GM06990 (cell line): ENCODE measurements around the gene TSKS.

ENCODE experiments used
- DNase-seq: peaks from one replicate; pipeline ENCODE4 v3.0.0-alpha.2; 2011; ENCODE audit not compliant: insufficient read length; ENCODE audit errors: extremely low read depth
- H3K27me3 ChIP-seq: replicated peaks from 2 replicates; pipeline ENCODE4 v1.6.0; 2011; ENCODE audit warnings: low read length; ENCODE audit not compliant: control insufficient read depth, insufficient read depth
- H3K36me3 ChIP-seq: 2 replicates; pipeline ENCODE4 v1.5.1; 2011; ENCODE audit warnings: low read length; ENCODE audit not compliant: control insufficient read depth, insufficient read depth
- H3K4me3 ChIP-seq: replicated peaks from 2 replicates; pipeline ENCODE4 v1.5.1; 2011; ENCODE audit warnings: low read depth, mild to moderate bottlenecking, control low read depth, low read length
- CTCF ChIP-seq: IDR thresholded peaks from 2 replicates; pipeline ENCODE4 v1.5.1; 2011; ENCODE audit warnings: low read length, control low read depth, mild to moderate bottlenecking, inconsistent platforms; ENCODE audit not compliant: insufficient read depth, poor library complexity, severe bottlenecking

TSKS gene

GRCh38 chr19:49770529-49770928, 7.4 kb upstream of the TSKS start:
- Histone ChIP-seq H3K27me3 (no peaks in the 10 kb centered on the region), H3K36me3 (peaks cover under 1% of the 10 kb centered on the region), H3K4me3 (no peak overlapping the region)
- TF ChIP-seq CTCF = no peak
- DNase-seq = no peak

DNA sequence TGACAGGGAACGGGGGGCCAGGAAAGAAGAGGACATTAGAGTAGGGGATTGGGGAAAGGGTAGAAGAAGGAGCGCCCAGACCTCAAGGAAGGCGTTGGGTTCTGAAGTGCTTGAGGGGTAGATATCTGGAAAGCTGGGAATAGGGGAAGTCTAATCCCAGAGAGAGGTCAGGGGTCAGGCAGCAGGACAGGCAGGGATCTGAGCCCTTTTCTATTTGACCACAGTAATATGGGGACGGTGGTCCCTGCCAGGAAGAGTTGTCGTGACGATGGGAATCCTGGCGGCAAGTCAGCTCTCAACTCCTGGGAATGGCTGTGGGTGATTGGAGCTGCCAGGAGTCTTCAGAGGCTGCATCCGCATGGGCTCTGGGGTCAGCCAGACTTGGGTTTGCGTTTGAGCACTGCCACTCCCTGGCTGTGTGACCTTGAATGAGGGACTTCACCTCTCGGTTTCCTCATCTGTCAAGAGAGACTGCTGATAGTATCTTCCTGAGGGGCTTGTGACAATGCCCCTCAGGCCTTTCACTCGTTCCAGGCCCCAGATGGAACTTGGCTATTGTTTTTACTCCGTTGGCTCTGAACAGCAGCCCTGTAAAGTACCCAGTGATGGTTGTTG, 5.0 kb upstream of the TSKS start:
- no peak for DNase-seq
- H3K27me3 ChIP-seq = no peaks in the 10 kb centered on the region
- no peaks in the 10 kb centered on the region; the same call in 1 of the 2 replicates for H3K36me3 ChIP-seq
- H3K4me3 ChIP-seq = peak overlapping the region; percentile 88
- no peak for TF ChIP-seq CTCF

DNA sequence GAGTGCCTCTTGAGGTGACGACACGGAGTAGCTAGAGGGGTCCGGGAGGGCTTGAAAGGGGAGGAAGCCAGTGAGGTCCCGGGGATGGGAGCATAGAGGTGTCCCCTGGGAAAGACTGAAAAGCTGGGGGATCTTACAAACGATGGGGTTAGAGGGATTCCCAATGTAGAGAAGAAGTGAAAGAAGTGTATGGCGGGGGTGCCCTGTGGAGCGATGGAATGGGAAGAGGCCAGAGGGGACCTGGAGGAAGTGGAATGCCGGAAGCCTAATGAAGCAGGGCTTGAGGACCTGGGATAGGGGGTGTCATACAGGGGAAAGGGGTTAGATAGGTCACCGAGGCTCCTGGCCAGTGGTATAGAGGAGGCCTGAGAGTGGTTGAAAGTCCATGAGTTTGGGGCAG, 4.3 kb upstream of the TSKS start:
- no peak for DNase-seq
- TF ChIP-seq CTCF = no peak
- H3K27me3 ChIP-seq = no peaks in the 10 kb centered on the region
- peak overlapping the region; percentile 88 for H3K4me3 ChIP-seq
- no peaks in the 10 kb centered on the region; the same call in 1 of the 2 replicates for H3K36me3 ChIP-seq

- Histone ChIP-seq H3K36me3 (no peaks in the 10 kb centered on the region; the same call in 1 of the 2 replicates), H3K27me3 (no peaks in the 10 kb centered on the region), H3K4me3 (peak within 1 kb of the TSS; percentile 88)
- no peak for DNase-seq
- no peak for TF ChIP-seq CTCF
Observed at GRCh38 chr19:49766930-49767299, 3.8 kb upstream of the TSKS start, which contains the start of gene AP2A1. AP2A1 (plus strand) TSS chr19:49767001; CDS start chr19:49767134, 133 bp downstream.

DNA sequence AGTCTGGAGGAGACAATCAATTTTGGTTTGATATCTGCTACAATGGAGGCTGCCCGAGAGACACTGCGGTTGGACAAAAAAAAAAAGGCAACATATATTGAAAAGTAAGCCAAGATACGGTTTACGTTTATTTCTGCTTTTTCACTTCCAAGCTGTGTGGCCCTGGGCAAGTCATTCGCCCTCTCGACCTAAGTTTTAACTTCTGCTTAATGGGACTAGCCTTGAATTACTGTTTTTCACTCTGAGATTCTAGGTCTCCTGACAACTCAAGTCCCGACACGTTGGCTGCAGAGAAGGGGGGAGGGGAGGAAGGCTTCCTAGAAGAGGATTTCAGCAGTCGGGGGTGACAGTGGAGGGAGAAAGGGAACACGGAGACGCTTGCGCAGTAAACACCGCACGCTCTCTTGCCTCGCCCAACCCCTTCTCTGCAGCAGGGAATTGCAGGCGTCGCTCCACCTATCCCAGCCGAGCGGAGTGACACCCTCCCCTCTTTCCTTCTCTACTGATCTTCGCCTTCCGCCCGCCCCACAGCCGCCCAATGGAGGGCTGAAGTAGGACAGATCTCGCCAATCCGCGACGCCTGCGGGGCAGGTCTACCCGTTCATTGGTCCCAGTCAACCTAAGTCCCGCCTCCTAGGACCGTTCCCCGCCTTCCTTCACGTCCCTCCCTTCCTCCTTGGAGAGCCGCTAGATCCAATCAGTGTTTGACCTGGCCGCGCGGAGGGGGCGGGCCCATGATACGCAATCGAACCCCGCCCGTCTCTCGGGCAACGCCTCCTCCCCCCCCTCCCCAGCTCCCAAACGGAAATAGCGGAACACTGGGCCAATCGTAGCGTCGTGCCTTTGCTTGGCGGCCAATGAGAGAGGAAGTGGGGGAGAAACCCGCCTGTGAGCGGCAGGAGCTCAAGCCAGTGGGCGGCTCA, 3.2 kb upstream of the TSKS start:
- Histone ChIP-seq H3K4me3 (peak overlapping the region; percentile 55), H3K36me3 (no peaks in the 10 kb centered on the region; the same call in 1 of the 2 replicates), H3K27me3 (no peaks in the 10 kb centered on the region)
- peak; percentile 100 for DNase-seq
- TF ChIP-seq CTCF = no peak
